Hematopoietic multipotent progenitor cell treated with erythropoietin and hydrocortisone succinate and interleukin-3 and kit ligand, for 4 days (in vitro differentiated cells): ENCODE results near the gene SPO11.

Experiments used
- DNase-seq: peaks from one replicate; pipeline ENCODE4 v3.0.0-alpha.2; 2015

Gene SPO11

GRCh38 chr20:57329608-57330221 lies at the start of gene SPO11:
Gene SPO11 (plus strand): TSS chr20:57329803. CDS start chr20:57329868, 65 bp downstream.
- DNase-seq = peak; percentile 17

GRCh38 chr20:57280221-57280620 lies 49.4 kb upstream of the SPO11 start:
- no peak for DNase-seq

GRCh38 chr20:57281900-57282299 lies 47.7 kb upstream of the SPO11 start:
- DNase-seq = no peak

GRCh38 chr20:57282670-57283361 lies 46.8 kb upstream of the SPO11 start:
- no peak for DNase-seq

GRCh38 chr20:57283860-57284259 lies 45.7 kb upstream of the SPO11 start:
- DNase-seq = no peak

- no peak for DNase-seq
Observed at GRCh38 chr20:57287007-57287880, 42.4 kb upstream of the SPO11 start.

- DNase-seq = no peak
Observed at GRCh38 chr20:57287901-57288300, 41.7 kb upstream of the SPO11 start.

- DNase-seq = no peak
Observed at GRCh38 chr20:57288651-57289277, 40.8 kb upstream of the SPO11 start.

- no peak for DNase-seq
Observed at GRCh38 chr20:57289391-57290177, 40.0 kb upstream of the SPO11 start.

GRCh38 chr20:57290178-57290484 lies 39.5 kb upstream of the SPO11 start:
- DNase-seq = no peak

GRCh38 chr20:57291003-57291402 lies 38.6 kb upstream of the SPO11 start:
- no peak for DNase-seq

GRCh38 chr20:57291694-57292093 lies 37.9 kb upstream of the SPO11 start:
- DNase-seq = no peak

- DNase-seq = no peak
Observed at GRCh38 chr20:57292611-57293010, 37.0 kb upstream of the SPO11 start.

- no peak for DNase-seq
Observed at GRCh38 chr20:57293995-57294394, 35.6 kb upstream of the SPO11 start.

- no peak for DNase-seq
Observed at GRCh38 chr20:57294550-57294949, 35.1 kb upstream of the SPO11 start.

GRCh38 chr20:57298457-57298856 lies 31.1 kb upstream of the SPO11 start:
- no peak for DNase-seq

GRCh38 chr20:57301026-57301425 lies 28.6 kb upstream of the SPO11 start:
- no peak for DNase-seq

GRCh38 chr20:57306747-57307146 lies 22.9 kb upstream of the SPO11 start:
- no peak for DNase-seq

GRCh38 chr20:57308451-57309271 lies 20.9 kb upstream of the SPO11 start:
- DNase-seq = peak; percentile 3

- DNase-seq = no peak
Observed at GRCh38 chr20:57309544-57310115, 20.0 kb upstream of the SPO11 start.

- no peak for DNase-seq
Observed at GRCh38 chr20:57310821-57311514, 18.6 kb upstream of the SPO11 start.
